WTC11 (cell line): ENCODE results near the gene C8B. TPM values are rescaled to one million over a fixed set of nuclear protein-coding genes. Genes with fewer than 3 reads are reported as not detected.

Source experiments
- ATAC-seq: fragments of 200-7000 bp; cut with Tn5 transposase; 2 replicates; pipeline ENCODE4 v1.10.0; 2021; ENCODE audit warnings: mild to moderate bottlenecking, moderate library complexity
- Bru-seq: library from RNA; stranded (reverse); fragments of 400-500 nt; gene quantifications from one replicate; lab custom pipeline; 2021; lab: Mats Ljungman, UMichigan
- CTCF ChIA-PET: fragments of 300-600 bp; sonication (Branson Sonifier 250); formaldehyde crosslinking; loops from one replicate; lab custom pipeline; 2021; ENCODE audit warnings: antibody characterized with exemption; lab: Charles Lee
- POLR2A ChIA-PET: fragments of 350-600 bp; sonication (Branson Sonifier 250); formaldehyde crosslinking; loops from one replicate; lab custom pipeline; 2021; ENCODE audit warnings: antibody characterized with exemption; lab: Charles Lee
- DNase-seq: peaks from one replicate; pipeline ENCODE4 v3.0.0; 2021; ENCODE audit warnings: low spot score
- H3K27ac Mint-ChIP-seq: 2 replicates; pipeline ENCODE4 v1.8.0; 2021; ENCODE audit warnings: mixed read lengths
- H3K27me3 Mint-ChIP-seq: 2 replicates; pipeline ENCODE4 v1.8.0; 2021; ENCODE audit warnings: low read depth, mild to moderate bottlenecking, moderate library complexity, mixed read lengths
- H3K36me3 Mint-ChIP-seq: 2 replicates; pipeline ENCODE4 v1.8.0; 2021; ENCODE audit warnings: mixed read lengths
- H3K4me1 Mint-ChIP-seq: 2 replicates; pipeline ENCODE4 v1.8.0; 2022; ENCODE audit warnings: mixed read lengths
- H3K4me3 Mint-ChIP-seq: 2 replicates; pipeline ENCODE4 v1.8.0; 2021; ENCODE audit warnings: mild to moderate bottlenecking, moderate library complexity, mixed read lengths
- H3K9me3 Mint-ChIP-seq: 2 replicates; pipeline ENCODE4 v1.8.0; 2021; ENCODE audit warnings: mixed read lengths
- ATF1 ChIP-seq: sonication (generic); formaldehyde crosslinking; IDR thresholded peaks from 2 replicates; pipeline ENCODE4 v1.8.1; 2023; ENCODE audit warnings: mild to moderate bottlenecking, moderate library complexity, missing genetic modification reagents
- CREB1 ChIP-seq: sonication (generic); formaldehyde crosslinking; IDR thresholded peaks from 2 replicates; pipeline ENCODE4 v1.8.0; 2023; ENCODE audit warnings: mild to moderate bottlenecking, missing genetic modification reagents
- CREM ChIP-seq: sonication (generic); formaldehyde crosslinking; IDR thresholded peaks from 2 replicates; pipeline ENCODE4 v1.8.1; 2022; ENCODE audit warnings: mild to moderate bottlenecking, missing genetic modification reagents, moderate library complexity
- ELF4 ChIP-seq: sonication (generic); formaldehyde crosslinking; IDR thresholded peaks from 2 replicates; pipeline ENCODE4 v1.8.1; 2022; ENCODE audit warnings: low read depth, mild to moderate bottlenecking, moderate library complexity, missing genetic modification reagents
- GRHL2 ChIP-seq: fragments of 250-450 bp; sonication (Bioruptor Pico); IDR thresholded peaks from 2 replicates; pipeline ENCODE4 v1.8.0; 2022; ENCODE audit warnings: mild to moderate bottlenecking, moderate library complexity; ENCODE audit not compliant: insufficient replicate concordance, severe bottlenecking
- MXD4 ChIP-seq: fragments of 250-450 bp; sonication (Bioruptor Pico); IDR thresholded peaks from 2 replicates; pipeline ENCODE4 v1.8.0; 2021; ENCODE audit warnings: mild to moderate bottlenecking, moderate library complexity, borderline replicate concordance
- NFE2L1 ChIP-seq: sonication (generic); formaldehyde crosslinking; IDR thresholded peaks from 2 replicates; pipeline ENCODE4 v1.8.1; 2023; ENCODE audit warnings: missing genetic modification reagents
- ZNF232 ChIP-seq: sonication (generic); formaldehyde crosslinking; IDR thresholded peaks from 2 replicates; pipeline ENCODE4 v1.8.0; 2022; ENCODE audit warnings: mild to moderate bottlenecking, missing genetic modification reagents
- ZNF317 ChIP-seq: sonication (generic); formaldehyde crosslinking; IDR thresholded peaks from 2 replicates; pipeline ENCODE4 v1.8.1; 2023; ENCODE audit warnings: low read depth, mild to moderate bottlenecking, moderate library complexity, missing genetic modification reagents, borderline replicate concordance
- long read RNA-seq, 3 experiments: library from RNA in 1 of 3; library from capped mRNA in 1 of 3; library from polyadenylated mRNA in 1 of 3; unstranded in 2 of 3; stranded (forward) in 1 of 3; transcript quantifications; one replicate each; pipeline ENCODE4 v2.0.0, GENCODE V29; 2021
- total RNA-seq: library from RNA; stranded (reverse); gene quantifications from 3 replicates; pipeline ENCODE4 v1.2.3, GENCODE V29; 2021
- TF ChIP-seq, protein P1 (sequence below): sonication (generic); formaldehyde crosslinking; IDR thresholded peaks from 2 replicates; pipeline ENCODE4 v1.8.0; 2023; ENCODE audit warnings: missing genetic modification reagents, mild to moderate bottlenecking, borderline replicate concordance
- TF ChIP-seq, protein P2 (sequence below): fragments of 250-450 bp; sonication (Bioruptor Pico); IDR thresholded peaks from 2 replicates; pipeline ENCODE4 v1.9.0; 2021; ENCODE audit warnings: mild to moderate bottlenecking, borderline replicate concordance
- TF ChIP-seq, protein P3 (sequence below): sonication (generic); formaldehyde crosslinking; conservative IDR thresholded peaks from 2 replicates; pipeline ENCODE4 v1.8.1; 2023; ENCODE audit warnings: mild to moderate bottlenecking, low read depth, missing genetic modification reagents, moderate library complexity
- TF ChIP-seq, protein P4 (sequence below): sonication (generic); formaldehyde crosslinking; IDR thresholded peaks from 2 replicates; pipeline ENCODE4 v1.8.1; 2023; ENCODE audit warnings: mild to moderate bottlenecking, missing genetic modification reagents, moderate library complexity

C8B gene
- 0.30 to 0.46 TPM in 2 of 3 replicates, not detected in the other for total RNA-seq
- Bru-seq, nascent RNA = not detected
- long read RNA-seq, experiment 1 = 0 reads
- long read RNA-seq, experiment 2 = 0 reads
- long read RNA-seq, experiment 3 = 0 reads

DNA sequence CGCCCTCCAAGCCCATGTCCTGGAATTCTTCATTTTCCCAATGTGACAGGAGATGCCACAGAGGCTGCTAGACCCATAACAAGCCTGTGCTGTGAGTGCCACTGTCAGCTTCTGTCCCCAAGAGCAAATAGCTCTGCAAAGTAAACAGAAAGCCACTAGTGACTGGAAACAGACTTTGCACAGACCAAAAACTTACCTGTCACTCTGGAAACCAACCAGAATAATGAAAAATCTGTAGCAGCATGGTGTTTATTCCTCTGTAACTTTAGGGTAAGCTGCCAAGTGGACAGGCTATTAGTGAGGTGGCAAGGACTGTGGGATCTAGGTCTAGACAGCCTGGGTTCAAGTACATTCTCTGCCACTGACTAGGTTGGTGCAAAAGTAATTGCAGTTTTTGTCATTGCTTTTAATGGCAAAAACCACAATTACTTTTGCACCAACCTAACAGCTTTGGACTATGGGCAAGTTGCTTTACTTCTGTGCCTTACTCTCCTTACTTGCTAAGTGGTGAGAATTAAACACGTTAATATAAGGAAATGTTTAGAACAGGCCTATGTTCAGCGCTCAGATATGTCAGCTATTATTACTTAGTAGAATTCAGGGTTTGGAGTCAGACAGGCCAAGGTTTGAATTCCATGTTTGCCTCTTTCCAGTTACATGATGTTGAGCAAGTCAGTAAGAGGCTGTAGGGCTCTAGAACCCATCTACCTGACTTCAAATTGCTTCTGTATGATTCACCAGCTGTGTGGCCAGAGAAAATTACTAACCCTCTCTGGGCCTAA lies at the start of gene C8B:
Gene C8B (minus strand): TSS at position 100 of the 782 bp plus-strand sequence. CDS start 67 bp downstream, at position 33.
- Mint-ChIP-seq H3K27ac (no peak within 1 kb of the TSS), H3K9me3 (peaks cover 9% of the 10 kb centered on the region), H3K4me1 (no peaks in the 10 kb centered on the region), H3K36me3 (no peaks in the 10 kb centered on the region), H3K27me3 (0 out of 2 replicates have a peak, but pooled peaks cover 4% of the 10 kb centered on the region), H3K4me3 (no peak within 1 kb of the TSS)
- no peak for DNase-seq
- TF ChIP-seq ATF1 = no peak
- TF ChIP-seq, protein P1, sequence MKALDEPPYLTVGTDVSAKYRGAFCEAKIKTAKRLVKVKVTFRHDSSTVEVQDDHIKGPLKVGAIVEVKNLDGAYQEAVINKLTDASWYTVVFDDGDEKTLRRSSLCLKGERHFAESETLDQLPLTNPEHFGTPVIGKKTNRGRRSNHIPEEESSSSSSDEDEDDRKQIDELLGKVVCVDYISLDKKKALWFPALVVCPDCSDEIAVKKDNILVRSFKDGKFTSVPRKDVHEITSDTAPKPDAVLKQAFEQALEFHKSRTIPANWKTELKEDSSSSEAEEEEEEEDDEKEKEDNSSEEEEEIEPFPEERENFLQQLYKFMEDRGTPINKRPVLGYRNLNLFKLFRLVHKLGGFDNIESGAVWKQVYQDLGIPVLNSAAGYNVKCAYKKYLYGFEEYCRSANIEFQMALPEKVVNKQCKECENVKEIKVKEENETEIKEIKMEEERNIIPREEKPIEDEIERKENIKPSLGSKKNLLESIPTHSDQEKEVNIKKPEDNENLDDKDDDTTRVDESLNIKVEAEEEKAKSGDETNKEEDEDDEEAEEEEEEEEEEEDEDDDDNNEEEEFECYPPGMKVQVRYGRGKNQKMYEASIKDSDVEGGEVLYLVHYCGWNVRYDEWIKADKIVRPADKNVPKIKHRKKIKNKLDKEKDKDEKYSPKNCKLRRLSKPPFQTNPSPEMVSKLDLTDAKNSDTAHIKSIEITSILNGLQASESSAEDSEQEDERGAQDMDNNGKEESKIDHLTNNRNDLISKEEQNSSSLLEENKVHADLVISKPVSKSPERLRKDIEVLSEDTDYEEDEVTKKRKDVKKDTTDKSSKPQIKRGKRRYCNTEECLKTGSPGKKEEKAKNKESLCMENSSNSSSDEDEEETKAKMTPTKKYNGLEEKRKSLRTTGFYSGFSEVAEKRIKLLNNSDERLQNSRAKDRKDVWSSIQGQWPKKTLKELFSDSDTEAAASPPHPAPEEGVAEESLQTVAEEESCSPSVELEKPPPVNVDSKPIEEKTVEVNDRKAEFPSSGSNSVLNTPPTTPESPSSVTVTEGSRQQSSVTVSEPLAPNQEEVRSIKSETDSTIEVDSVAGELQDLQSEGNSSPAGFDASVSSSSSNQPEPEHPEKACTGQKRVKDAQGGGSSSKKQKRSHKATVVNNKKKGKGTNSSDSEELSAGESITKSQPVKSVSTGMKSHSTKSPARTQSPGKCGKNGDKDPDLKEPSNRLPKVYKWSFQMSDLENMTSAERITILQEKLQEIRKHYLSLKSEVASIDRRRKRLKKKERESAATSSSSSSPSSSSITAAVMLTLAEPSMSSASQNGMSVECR (CRISPR knock-in tag) = no peak
- TF ChIP-seq NFE2L1 (CRISPR knock-in tag) = no peak
- no peak for TF ChIP-seq CREM (CRISPR knock-in tag)
- TF ChIP-seq ELF4 (CRISPR knock-in tag) = no peak
- TF ChIP-seq GRHL2 (CRISPR knock-in tag) = no peak
- no peak for TF ChIP-seq CREB1 (CRISPR knock-in tag)
- TF ChIP-seq, protein P2, sequence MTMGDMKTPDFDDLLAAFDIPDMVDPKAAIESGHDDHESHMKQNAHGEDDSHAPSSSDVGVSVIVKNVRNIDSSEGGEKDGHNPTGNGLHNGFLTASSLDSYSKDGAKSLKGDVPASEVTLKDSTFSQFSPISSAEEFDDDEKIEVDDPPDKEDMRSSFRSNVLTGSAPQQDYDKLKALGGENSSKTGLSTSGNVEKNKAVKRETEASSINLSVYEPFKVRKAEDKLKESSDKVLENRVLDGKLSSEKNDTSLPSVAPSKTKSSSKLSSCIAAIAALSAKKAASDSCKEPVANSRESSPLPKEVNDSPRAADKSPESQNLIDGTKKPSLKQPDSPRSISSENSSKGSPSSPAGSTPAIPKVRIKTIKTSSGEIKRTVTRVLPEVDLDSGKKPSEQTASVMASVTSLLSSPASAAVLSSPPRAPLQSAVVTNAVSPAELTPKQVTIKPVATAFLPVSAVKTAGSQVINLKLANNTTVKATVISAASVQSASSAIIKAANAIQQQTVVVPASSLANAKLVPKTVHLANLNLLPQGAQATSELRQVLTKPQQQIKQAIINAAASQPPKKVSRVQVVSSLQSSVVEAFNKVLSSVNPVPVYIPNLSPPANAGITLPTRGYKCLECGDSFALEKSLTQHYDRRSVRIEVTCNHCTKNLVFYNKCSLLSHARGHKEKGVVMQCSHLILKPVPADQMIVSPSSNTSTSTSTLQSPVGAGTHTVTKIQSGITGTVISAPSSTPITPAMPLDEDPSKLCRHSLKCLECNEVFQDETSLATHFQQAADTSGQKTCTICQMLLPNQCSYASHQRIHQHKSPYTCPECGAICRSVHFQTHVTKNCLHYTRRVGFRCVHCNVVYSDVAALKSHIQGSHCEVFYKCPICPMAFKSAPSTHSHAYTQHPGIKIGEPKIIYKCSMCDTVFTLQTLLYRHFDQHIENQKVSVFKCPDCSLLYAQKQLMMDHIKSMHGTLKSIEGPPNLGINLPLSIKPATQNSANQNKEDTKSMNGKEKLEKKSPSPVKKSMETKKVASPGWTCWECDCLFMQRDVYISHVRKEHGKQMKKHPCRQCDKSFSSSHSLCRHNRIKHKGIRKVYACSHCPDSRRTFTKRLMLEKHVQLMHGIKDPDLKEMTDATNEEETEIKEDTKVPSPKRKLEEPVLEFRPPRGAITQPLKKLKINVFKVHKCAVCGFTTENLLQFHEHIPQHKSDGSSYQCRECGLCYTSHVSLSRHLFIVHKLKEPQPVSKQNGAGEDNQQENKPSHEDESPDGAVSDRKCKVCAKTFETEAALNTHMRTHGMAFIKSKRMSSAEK (CRISPR knock-in tag) = no peak
- TF ChIP-seq, protein P3, sequence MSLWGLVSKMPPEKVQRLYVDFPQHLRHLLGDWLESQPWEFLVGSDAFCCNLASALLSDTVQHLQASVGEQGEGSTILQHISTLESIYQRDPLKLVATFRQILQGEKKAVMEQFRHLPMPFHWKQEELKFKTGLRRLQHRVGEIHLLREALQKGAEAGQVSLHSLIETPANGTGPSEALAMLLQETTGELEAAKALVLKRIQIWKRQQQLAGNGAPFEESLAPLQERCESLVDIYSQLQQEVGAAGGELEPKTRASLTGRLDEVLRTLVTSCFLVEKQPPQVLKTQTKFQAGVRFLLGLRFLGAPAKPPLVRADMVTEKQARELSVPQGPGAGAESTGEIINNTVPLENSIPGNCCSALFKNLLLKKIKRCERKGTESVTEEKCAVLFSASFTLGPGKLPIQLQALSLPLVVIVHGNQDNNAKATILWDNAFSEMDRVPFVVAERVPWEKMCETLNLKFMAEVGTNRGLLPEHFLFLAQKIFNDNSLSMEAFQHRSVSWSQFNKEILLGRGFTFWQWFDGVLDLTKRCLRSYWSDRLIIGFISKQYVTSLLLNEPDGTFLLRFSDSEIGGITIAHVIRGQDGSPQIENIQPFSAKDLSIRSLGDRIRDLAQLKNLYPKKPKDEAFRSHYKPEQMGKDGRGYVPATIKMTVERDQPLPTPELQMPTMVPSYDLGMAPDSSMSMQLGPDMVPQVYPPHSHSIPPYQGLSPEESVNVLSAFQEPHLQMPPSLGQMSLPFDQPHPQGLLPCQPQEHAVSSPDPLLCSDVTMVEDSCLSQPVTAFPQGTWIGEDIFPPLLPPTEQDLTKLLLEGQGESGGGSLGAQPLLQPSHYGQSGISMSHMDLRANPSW (CRISPR knock-in tag) = no peak
- no peak for TF ChIP-seq ZNF232 (CRISPR knock-in tag)
- no peak for TF ChIP-seq ZNF317 (CRISPR knock-in tag)
- no peak for TF ChIP-seq MXD4 (CRISPR knock-in tag)
- TF ChIP-seq, protein P4, sequence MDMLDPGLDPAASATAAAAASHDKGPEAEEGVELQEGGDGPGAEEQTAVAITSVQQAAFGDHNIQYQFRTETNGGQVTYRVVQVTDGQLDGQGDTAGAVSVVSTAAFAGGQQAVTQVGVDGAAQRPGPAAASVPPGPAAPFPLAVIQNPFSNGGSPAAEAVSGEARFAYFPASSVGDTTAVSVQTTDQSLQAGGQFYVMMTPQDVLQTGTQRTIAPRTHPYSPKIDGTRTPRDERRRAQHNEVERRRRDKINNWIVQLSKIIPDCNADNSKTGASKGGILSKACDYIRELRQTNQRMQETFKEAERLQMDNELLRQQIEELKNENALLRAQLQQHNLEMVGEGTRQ (CRISPR knock-in tag) = no peak
- ATAC-seq = no peak
- CTCF ChIA-PET = interaction anchor here (0.7 to 1.3 kb wide), 2 partner anchors 134 to 163 kb away, joined by 3 to 5 read pairs; no protein-coding TSS in a partner anchor
- POLR2A ChIA-PET = no interaction called here
